ENCODE data around the gene MICB.
"Not testable (repeated sequence)": the region's sequence is repeated elsewhere in the genome, so short reads cannot be mapped to it uniquely, and the experiment has no call there.

MICB gene

DNA sequence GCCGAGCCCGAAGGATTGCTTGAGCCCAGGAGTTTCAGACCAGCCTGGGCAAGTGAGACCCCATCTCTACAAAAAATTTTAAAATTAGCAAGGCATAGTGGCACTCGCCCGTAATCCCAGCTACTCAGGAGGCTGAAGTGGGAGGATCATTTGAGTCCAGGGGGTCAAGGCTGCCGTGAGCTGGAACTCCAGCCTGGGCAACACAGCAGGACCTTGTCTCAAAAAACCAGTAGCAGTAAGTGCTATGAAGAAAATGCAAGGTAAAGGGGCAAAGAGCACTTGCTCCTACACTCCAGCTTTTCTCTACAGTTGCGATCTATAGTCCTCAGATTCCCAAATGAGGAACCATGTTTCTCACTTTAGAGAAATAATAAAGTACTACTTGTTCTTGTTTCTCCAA lies 45.7 kb downstream of the MICB start:
- DNase-seq = no peak

DNA sequence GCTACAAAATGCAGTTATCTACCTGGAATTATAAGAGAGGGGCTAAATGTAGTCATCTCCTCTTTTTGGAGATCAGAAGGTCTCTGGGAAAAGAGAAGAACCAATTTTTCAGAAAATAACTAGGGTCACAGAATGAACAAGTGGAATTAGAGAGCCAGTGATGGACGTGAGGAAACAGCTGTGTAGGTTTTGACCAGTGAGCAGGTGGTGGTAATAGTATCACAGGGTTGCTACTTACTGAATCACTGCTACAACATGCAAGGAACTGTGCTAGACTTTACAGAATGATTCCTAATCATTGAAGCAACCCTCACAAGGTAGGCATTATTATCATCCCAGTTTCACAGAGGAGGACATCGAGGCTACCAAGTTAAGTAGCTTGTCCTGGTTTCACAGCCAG lies 46.7 kb downstream of the MICB start:
- no peak for DNase-seq

DNA sequence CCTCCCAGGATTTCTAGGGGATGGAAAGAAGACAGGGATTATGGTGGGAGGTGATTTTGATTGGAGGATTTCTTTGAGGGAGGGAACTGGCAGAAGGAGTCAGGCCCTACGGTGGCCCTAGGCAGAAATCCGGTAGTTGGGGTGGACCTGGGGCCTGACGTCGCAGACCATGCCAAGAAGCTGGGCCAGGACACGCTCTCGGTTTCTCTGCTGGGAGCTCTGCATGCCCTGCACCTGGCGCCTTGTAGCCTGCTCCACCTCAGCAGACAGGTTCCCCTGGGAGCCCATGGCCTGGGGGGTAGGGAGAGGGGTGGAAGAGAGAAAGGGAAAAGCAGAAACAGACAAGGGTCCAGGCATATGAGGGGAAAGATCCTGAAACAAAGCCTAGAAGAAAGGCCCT lies 47.3 kb downstream of the MICB start:
- no peak for DNase-seq

- DNase-seq = peak; percentile 80
These were observed 48.5 kb downstream of the MICB start, which contains the start of gene ATP6V1G2 for GRCh38 chr6:31546339-31546957. ATP6V1G2 (minus strand) TSS chr6:31546608; CDS start chr6:31546559, 49 bp downstream.

DNA sequence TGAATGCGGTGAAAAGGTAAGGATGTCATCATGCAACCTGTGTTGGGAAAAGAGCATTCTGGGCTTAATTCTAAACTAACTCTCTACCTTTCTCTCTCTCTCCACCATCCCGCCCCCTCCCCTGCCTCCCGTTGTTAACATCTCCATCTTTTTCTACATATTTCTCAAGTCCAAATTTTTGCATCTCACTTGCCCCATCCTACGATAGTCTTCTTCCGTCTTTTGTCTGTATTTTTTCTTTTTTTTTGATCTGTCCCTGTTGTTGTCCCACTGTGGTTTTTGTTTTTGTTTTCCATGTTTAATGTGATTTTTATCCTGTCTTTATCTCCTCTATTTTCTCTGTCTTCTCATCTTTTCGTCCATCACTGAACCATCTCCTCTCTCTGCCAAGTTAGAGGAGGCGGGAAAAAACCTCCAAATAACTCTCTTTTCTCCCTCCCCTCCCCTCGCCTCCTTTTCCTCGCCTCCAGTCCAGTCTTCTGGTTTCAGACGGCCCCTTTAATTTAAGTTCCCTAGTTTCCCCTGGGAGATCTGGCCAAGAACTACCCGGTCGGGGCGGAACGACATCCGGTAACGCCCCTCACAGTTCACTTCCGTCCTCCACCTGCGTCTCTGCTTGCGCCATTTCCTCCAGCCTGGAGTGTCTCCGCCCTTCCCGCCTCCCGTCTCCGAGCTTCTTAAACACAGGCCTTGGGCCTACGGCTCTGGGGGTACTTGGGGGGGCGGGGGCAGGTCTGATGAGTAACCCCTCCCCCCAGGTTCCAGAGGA lies 49.2 kb downstream of the MICB start, which contains the start of gene NFKBIL1:
Gene NFKBIL1, plus strand, starts transcription at position 651 of the 769 bp plus-strand sequence. Its CDS starts 87 bp downstream, at position 738.
- peak; percentile 97 for DNase-seq

GRCh38 chr6:31547727-31548543 lies 50.0 kb downstream of the MICB start:
- DNase-seq = no peak

DNA sequence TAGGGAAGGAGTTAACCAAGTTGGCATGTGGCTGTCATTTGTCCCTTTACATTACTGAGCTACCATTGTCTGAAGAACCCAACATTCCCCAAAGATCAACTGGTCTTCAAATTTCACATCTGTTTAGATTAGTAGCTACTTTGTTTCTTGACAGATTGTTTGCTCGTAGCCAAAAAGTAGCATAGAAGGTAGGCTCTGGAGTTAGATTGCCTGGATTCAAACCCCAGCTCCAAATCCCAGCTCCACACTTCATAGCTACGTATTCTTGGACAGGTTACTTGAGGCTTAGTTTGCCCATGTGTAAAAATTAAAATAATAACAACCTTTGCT lies 50.6 kb downstream of the MICB start:
- no peak for DNase-seq

- not testable (repeated sequence) for DNase-seq
These were observed 53.4 kb downstream of the MICB start for GRCh38 chr6:31551371-31551770.

DNA sequence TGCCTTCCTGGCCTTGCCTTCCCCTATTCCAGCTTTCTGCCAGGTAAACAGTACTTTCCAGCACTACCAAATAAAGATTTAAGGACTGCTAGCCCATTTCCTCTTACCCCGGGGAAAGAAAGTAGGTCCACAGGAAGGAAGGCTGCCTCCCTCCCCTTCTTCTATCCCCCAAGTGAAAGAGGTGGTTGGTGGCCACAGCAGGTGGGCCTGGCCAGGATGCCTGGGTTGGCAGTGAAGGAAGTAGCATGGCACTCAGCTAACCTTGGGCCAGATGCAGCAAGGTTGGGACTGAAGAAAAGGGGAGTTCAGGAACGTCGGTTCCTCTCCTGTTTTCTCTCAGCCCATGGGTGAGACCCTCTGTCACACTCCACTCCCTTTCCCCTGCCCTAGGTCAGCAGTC lies 58.4 kb downstream of the MICB start:
- DNase-seq = no peak

- DNase-seq = no peak
These were observed 59.7 kb downstream of the MICB start for GRCh38 chr6:31557443-31558317.

GRCh38 chr6:31558318-31558625 lies 60.3 kb downstream of the MICB start:
- DNase-seq = no peak

- DNase-seq = no peak
These were observed 60.9 kb downstream of the MICB start for GRCh38 chr6:31558631-31559500.

- no peak for DNase-seq
These were observed 61.6 kb downstream of the MICB start for GRCh38 chr6:31559606-31559957.

DNA sequence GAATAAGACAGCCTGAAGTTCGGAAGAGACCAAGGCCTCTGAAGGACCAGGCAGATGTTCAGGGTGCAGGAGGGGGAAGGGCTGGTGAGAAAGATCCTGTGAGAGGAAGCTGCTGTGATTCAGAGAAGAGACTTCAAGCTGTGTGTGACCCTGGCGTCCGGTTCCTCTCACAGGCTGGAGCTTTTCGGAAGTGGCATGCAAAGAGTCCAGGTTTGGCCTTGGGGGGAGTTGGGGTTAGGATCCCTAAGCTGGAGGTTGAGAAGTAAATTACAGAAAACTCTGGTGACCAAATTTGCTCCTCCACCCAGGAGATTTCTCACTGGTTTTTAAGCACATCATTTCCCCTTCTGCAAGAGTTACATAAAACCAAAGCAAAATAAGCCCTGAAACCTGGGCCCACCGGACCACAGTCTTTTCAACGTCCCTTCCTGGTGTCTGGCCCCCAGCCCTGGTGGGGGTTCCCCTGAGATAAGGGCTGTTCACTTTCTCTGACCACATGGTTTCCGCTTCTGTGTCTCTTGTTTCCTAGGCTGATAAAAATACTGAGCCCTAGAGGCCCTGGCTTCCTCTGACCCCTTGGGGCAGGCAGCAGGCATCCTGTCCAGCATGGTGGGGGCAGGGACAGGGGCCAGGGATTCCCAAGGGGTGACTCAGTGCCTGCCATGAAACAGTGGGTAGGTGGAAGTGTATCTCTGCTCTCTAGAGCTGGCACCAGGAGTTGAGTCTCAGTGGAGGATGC lies 62.2 kb downstream of the MICB start:
- no peak for DNase-seq

DNA sequence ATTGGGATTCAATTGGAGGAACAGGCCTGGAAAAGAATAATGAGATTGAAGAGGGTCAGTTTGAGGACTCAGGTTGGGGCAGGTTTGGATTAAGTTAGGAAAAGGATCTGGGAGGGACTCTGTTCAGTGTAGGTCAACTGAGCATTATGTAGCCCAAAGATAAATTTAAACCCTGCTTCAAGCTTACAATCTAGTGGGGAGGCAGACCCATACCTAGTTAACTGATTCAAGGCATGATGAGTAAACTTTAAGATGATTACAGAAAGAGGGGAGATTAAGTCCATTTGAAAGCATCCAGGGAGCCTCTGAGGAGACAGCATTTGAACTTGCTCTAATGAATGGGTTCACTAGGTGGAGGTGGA lies 62.7 kb downstream of the MICB start:
- no peak for DNase-seq

Data from amniotic stem cell (primary cell).